NCI-H2081 treated with DMSO at 0.1 percent for 48 hours (cell line): Measurements from ENCODE around the gene DNAH14.
"Not testable (repeated sequence)": the region's sequence is repeated elsewhere in the genome, so short reads cannot be mapped to it uniquely, and the experiment has no call there.

Source experiments
- DNase-seq: peaks from one replicate; lab custom pipeline; 2025; lab: John Stamatoyannopoulos, UW

DNAH14 gene

GRCh38 chr1:225348400-225348799 lies 418.9 kb downstream of the DNAH14 start:
- DNase-seq = no peak

DNA sequence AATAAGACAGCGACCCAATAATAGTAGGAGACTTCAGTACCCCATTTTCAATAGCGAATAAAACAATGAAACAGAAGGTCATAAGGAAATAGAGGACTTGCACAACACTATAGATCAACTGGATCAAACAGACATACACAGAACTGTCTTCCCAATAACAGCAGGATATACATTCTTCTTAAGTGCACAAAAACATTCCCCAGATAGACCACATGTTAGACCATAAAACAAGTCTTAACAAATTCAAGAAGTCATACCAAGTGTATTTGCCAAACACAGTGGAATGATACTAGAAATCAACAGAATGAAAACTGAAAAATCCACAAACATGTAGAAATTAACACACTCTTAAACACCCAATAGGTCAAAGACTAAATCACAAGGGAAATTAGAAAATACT lies 420.4 kb downstream of the DNAH14 start:
- no peak for DNase-seq

- DNase-seq = no peak
Measured at GRCh38 chr1:225350872-225351271, 421.4 kb downstream of the DNAH14 start.

DNA sequence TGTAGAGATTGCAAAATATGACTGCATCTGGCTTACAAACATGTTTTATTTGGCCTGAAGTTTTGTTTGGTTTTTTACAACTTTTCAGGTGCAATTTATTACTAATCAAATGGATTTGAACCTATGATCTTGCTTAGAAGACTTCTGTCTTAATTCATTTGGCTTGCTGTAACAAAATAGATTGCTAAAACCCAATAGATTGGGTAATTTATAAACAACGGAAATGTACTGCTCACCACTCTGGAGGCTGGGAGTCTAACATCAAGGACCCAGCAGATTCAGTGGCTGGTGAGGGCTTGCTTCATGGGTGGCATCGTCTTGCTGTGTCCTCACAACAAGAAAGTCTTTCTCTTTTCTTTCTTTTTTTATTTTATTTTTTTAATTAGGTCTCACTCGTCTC lies 425.4 kb downstream of the DNAH14 start:
- no peak for DNase-seq

DNA sequence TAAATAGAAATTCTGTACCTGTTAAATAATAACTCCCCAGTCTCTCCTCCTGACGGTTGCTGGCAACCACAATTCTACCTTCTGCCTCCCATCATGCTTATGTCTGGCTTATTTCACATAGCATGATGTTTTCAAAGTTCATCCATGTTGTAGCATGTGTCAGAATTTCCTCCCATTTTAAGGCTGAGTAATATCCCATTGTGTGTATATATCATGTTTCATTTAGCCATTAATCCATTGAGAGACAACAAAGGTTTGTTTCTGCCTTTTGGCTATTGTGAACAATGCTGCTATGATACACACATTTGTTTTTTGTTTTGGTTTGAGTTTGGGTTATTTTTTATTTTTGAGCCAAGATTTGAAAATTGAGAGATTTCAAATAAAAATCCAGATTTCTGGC lies 426.4 kb downstream of the DNAH14 start:
- no peak for DNase-seq

DNA sequence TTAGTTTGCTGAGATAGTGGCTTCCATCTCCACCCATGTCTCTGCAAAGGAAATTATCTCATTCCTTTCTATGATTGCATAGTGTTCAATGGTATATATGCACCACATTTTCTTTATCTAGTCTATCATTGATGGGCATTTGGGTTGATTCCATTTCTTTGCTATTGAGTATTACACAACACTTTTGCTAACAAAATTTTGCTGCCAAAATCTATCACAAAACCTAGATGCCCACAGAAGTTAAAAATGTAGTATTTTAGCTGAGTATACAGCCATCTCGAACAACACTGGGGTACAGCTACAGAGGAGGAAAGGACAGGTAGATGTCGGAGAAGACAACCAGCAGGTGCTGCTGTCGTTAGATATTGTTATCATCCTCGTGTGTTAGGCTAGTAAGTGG lies 430.6 kb downstream of the DNAH14 start:
- DNase-seq = no peak

DNA sequence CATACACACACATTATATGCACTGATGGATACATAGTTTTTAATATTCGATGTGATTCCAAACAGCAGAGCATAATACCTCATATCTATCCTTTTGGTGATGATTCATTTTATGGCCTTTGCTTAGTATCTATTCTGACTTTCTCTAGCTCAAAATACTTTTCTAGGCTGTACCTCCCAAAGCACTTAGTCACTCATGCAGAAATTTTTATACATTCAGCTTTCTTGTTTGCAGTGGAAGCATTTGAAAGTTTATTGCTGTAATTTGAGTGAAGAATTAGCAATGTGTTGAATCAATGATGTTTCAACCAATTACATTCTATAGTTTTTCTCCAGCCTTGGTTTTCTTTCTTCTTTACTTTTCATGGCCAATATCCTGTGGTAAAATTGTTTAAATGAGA lies 431.7 kb downstream of the DNAH14 start:
- DNase-seq = no peak

- DNase-seq = no peak
Measured at GRCh38 chr1:225362805-225363204, 433.3 kb downstream of the DNAH14 start.

GRCh38 chr1:225364439-225364838 lies 435.0 kb downstream of the DNAH14 start:
- no peak for DNase-seq

DNA sequence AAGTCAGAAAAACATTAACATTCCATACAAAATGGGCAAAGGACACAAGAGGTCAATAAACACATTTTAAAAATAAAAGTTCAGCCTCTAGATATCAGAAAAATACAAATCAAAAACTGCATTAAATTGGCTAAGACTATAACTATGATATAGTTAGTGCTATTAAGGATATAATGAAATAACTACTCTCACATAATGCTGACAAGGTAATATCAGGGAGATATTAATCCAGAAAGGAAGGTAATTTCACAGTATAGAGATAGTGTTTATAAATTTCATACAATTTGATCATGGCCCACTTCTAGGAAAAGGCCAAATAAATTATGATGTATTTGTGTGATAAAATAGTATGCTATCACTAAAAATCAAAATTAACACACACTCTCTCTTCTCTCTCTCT lies 436.5 kb downstream of the DNAH14 start:
- no peak for DNase-seq

GRCh38 chr1:225366552-225366951 lies 437.1 kb downstream of the DNAH14 start:
- no peak for DNase-seq

DNA sequence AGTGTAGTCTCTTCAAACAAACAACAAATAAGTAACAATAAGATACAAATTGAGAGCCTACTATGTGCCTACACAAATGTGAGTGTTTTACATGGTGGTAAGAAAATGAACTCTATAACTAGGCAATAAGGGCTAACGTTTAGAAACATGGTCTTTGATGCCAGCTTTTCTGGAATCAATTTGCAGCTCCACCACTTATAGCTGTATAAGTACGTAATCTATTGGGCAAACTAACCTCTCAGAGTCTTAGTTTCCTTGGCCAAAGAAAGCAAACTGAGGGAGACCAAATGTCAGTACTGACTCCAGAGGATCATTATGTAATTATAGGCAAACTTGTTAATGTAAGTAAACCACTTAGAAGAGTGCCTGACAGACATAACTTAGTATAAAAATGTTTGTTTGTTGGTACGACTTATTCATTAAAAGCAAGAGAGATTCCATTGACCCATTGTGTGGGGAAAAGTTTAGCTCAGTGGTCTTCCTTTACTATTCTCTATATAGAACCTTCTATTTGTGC lies 438.6 kb downstream of the DNAH14 start:
- no peak for DNase-seq

DNA sequence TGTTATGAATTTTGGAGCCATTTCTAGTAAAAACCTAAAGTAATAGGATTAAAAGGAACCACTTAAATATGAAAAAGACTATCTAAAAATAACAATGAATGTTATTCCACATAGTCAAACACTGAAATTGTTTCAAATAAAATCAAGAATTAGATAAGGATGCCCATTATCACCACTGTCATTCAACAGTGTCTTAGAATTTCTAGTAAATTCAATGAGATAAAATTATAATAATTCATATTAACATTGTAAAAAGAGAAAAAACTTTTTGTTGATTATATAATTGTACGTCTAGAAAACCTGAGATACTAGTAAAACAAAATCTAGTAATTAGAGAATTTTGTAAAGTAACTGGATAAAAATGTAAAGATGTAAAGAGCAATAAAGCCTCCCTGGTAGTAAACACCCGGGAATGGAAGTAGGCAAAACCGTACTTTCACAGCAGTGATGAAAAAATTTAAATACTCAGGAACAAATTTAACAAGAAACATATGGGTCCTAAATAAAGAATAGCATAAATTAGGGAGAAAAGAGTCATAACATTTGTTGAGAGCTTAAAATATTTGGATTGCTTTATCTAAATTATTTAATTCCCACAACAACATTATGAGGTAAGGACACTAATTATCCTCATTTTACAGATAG lies 442.0 kb downstream of the DNAH14 start:
- no peak for DNase-seq

- DNase-seq = no peak
Measured at GRCh38 chr1:225373155-225373554, 443.7 kb downstream of the DNAH14 start.

DNA sequence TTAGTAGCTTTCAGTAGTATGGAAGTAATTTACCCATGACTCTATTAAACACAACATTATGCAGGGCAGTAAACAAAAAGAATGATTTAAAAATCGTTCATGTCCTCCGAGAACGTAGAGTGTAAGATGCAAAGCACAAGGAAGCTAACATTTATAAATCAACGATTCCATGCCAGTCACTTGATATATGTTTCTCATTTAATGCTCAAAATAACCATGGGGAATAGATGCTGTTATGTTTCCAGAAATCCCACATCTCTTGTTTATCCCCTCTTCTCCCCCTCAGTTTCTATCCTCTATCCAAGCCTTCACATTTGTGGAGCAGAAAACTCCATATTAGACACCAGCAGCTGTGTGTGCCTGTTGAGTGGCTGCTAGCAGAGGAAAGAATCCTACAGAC lies 445.5 kb downstream of the DNAH14 start:
- DNase-seq = no peak

- DNase-seq = no peak
Measured at GRCh38 chr1:225378880-225379279, 449.4 kb downstream of the DNAH14 start.

DNA sequence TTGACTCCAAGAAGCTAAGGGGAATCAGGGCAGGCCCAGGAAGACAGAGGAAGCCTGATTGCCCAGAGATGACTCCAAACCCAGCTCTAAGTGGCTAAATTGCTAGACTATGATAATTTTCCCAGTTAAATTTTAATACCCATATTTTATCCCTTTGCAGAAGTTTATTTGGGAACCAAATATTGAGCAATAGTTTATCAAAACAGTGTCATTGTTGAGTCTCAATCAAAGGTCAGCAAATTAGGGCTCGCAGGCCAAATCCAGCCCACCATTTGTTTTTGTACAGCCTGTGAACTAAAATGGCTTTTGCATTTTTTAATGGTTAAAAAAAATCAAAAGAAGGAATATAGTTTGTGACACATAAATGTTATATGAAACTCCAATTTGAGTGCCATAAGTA lies 451.2 kb downstream of the DNAH14 start:
- DNase-seq = no peak

- DNase-seq = not testable (repeated sequence)
Measured at GRCh38 chr1:225386860-225387259, 457.4 kb downstream of the DNAH14 start.

DNA sequence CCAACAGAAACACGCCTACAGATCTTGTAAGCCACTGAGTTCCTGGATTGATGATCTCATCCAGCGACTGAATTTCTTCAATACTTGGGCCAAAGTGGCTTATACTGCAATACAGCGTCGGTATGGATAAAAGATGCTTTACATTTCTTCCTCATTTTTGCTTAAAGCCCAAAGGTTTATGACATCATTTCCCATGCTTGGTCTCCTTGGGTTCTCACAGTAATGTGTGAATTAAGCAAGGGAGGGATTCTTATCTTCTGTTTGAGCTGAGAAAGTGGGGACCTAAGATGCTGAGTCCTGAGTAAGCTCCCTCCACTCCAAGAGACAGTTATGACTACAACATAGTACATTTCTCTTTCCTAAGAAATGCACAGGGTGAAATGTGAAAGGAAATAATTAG lies 458.9 kb downstream of the DNAH14 start:
- no peak for DNase-seq

GRCh38 chr1:225389843-225390242 lies 460.4 kb downstream of the DNAH14 start:
- no peak for DNase-seq

DNA sequence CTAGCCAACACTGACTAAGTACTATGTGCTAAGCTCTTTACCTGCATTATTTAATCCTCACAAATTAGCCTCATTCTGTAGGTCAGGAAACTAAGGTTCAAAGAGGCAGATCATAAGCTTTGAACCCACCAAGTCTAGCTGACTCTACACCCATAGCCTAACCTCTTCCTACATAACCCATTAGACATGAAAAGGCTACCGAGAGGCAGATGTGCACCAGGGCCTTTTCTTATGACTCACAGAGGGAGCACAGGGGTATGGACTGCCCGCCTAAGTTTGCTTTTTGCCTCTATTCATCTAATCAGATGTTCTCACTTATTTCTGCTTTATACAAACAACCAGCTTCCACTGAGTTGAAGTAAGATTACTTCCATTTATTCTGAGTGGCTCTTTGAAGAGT lies 466.9 kb downstream of the DNAH14 start:
- no peak for DNase-seq

GRCh38 chr1:225400968-225401367 lies 471.5 kb downstream of the DNAH14 start:
- no peak for DNase-seq

DNA sequence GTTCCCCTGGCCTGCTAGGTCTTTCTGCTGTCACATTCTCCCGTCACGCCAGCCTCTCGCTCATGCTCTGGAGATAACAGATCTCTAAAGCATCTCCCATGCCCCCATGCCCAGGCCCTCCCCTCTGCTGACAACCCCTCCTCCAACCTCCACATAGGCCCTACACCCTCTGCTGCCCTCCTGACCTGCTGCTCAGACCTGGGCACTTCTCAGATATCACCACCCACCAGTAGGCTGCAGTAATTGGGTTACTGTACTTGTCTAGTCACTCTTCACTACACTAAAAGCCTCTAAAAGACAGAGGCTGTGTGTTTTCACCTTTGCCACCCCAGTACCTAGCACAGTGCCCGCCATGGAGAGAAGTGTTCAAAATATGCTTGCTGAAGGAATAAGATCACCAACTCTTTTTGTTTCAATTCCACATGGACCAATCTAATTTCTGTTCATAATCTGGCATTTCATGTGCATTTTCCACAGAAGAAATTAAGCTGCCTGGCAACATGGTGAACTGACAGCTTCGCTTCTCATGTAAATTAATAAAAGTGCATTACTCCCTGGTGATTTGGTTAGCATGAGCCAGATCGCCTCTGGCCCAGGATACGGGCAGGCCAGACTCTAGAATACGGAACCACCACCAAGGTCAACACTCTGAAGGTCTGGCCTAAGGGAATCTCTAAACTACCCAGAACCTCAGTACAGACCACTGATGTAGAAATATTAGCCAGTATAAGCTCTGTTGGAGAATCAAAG lies 477.7 kb downstream of the DNAH14 start:
- no peak for DNase-seq

- no peak for DNase-seq
Measured at GRCh38 chr1:225407755-225408154, 478.3 kb downstream of the DNAH14 start.
